Testis (tissue), 3 donors: ENCODE results near the gene PHF13. TPM values are rescaled to one million over a fixed set of nuclear protein-coding genes. Genes with fewer than 3 reads are reported as not detected.
A peak's percentile ranks its signal among the peaks of the same experiment; 100 is the strongest.

Experiments
- DNase-seq: peaks from one replicate; pipeline ENCODE4 v3.0.0-alpha.2; 2019
- H3K27ac ChIP-seq, 2 donors: fragments of 200-600 bp; sonication (generic); one replicate each; pipeline ENCODE4 v1.5.1; 2019
- H3K27me3 ChIP-seq: fragments of 200-600 bp; sonication (generic); one replicate; pipeline ENCODE4 v1.5.1; 2019
- H3K36me3 ChIP-seq: fragments of 200-600 bp; sonication (generic); one replicate; pipeline ENCODE4 v1.5.1; 2017; ENCODE audit warnings: low read depth; ENCODE audit errors: missing control alignments
- H3K4me1 ChIP-seq: fragments of 200-600 bp; sonication (generic); one replicate; pipeline ENCODE4 v1.5.1; 2019
- H3K4me3 ChIP-seq, 2 donors: fragments of 200-600 bp; sonication (generic); one replicate each; pipeline ENCODE4 v1.5.1; 2017 to 2019
- H3K9me3 ChIP-seq: fragments of 200-600 bp; sonication (generic); one replicate; pipeline ENCODE4 v1.5.1; 2017
- POLR2A ChIP-seq: fragments of 450-650 bp; IDR thresholded peaks from one replicate; pipeline ENCODE4 v1.6.1; 2017; ENCODE audit warnings: antibody characterized with exemption, mild to moderate bottlenecking, moderate library complexity
- WGBS, 2 donors: methylation state at CpG; one replicate each; pipeline ENCODE4 v1.1.5; 2018; 5-methylcytosine and 5-hydroxymethylcytosine counted together
- intact Hi-C: fragments of 100-400 bp; cut with DNase I; formaldehyde crosslinking; loops from one replicate; pipeline ENCODE4 v1.15.1; 2023; ENCODE audit warnings: low total_unique reads
- polyA plus RNA-seq: library from polyadenylated mRNA; stranded (reverse); fragments of 350-450 nt; fragmentation: Illumina TruSeq; extraction: RNeasy Lipid Tissue Mini Kit (QIAGEN cat#74804); gene quantifications from one replicate; pipeline ENCODE4 v1.2.3, GENCODE V29; 2014; ENCODE audit warnings: low read depth, low replicate concordance; ENCODE audit not compliant: insufficient read depth
- total RNA-seq, 2 donors: library from RNA; depleted of rRNA; stranded (reverse); fragments of >200 nt; gene quantifications; one replicate each; pipeline ENCODE4 v1.2.3, GENCODE V29; 2016
- TF ChIP-seq, protein P1 (sequence below), 3 experiments: fragments of 450-650 bp in 2 of 3; fragments of 200-600 bp in 1 of 3; sonication (generic) in 1 of 3; IDR thresholded peaks; one replicate each; pipeline ENCODE4 v1.5.1; 2016 to 2019; ENCODE audit warnings: antibody characterized with exemption in 3 of 3, mild to moderate bottlenecking in 2 of 3, moderate library complexity in 1 of 3

Gene PHF13
- total and polyA plus RNA-seq, 3 donors from 2014 or later, result 70.8 to 94.3 (median 88.1) TPM

DNA sequence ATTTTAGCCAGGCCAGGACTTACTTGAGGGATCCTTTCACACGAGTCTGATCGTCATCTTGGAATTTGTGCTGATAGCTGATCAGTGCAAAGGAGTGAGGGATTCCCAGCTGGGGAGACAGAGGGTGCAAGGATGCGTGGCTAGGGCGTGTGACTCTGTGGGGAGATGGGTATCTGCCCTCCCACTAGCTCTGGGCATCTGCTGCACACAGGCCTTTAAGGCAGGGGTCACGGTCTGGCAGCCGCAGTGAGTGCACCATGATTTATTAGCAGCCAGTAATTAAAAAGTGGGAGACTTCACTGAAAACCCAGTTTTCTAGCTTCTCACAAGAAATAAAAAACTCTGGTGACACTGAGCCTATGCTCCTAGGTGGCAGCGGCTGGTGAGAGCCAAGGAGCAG is 31.5 kb downstream of the PHF13 start:
- Histone ChIP-seq H3K4me3 (no peak overlapping the region), H3K9me3 (no peaks in the 10 kb centered on the region), H3K27ac (no peak overlapping the region), H3K36me3 (no peaks in the 10 kb centered on the region), H3K27me3 (no peaks in the 10 kb centered on the region), H3K4me1 (no peaks in the 10 kb centered on the region)
- DNase-seq, result no peak
- WGBS, 2 donors, result 88 to 96% methylated on average over 7 of the region's 7 CpGs
- TF ChIP-seq, protein P1, sequence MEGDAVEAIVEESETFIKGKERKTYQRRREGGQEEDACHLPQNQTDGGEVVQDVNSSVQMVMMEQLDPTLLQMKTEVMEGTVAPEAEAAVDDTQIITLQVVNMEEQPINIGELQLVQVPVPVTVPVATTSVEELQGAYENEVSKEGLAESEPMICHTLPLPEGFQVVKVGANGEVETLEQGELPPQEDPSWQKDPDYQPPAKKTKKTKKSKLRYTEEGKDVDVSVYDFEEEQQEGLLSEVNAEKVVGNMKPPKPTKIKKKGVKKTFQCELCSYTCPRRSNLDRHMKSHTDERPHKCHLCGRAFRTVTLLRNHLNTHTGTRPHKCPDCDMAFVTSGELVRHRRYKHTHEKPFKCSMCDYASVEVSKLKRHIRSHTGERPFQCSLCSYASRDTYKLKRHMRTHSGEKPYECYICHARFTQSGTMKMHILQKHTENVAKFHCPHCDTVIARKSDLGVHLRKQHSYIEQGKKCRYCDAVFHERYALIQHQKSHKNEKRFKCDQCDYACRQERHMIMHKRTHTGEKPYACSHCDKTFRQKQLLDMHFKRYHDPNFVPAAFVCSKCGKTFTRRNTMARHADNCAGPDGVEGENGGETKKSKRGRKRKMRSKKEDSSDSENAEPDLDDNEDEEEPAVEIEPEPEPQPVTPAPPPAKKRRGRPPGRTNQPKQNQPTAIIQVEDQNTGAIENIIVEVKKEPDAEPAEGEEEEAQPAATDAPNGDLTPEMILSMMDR (IDR thresholded peaks at IDR 0.05), result no peak
- no peak for TF ChIP-seq POLR2A
- intact Hi-C loops, result no loop called here

GRCh38 chr1:6646499-6647148 is 33.1 kb downstream of the PHF13 start:
- intact Hi-C loops, result no loop called here
- Histone ChIP-seq H3K4me3 (no peak overlapping the region), H3K9me3 (no peaks in the 10 kb centered on the region), H3K4me1 (peaks cover 7% of the 10 kb centered on the region), H3K27ac (no peak overlapping the region), H3K36me3 (no peaks in the 10 kb centered on the region), H3K27me3 (no peaks in the 10 kb centered on the region)
- TF ChIP-seq, protein P1 (IDR thresholded peaks at IDR 0.05), result peak; percentile 47 to 68 (median 63)
- TF ChIP-seq POLR2A, result no peak
- peak; percentile 28 for DNase-seq
- 52 to 67% methylated on average over 10 of the region's 10 CpGs for WGBS, 2 donors

GRCh38 chr1:6648556-6648955 is 35.0 kb downstream of the PHF13 start:
- no peak for DNase-seq
- Histone ChIP-seq H3K4me3 (no peak overlapping the region), H3K36me3 (no peaks in the 10 kb centered on the region), H3K27ac (no peak overlapping the region), H3K27me3 (no peaks in the 10 kb centered on the region), H3K4me1 (peaks cover 11% of the 10 kb centered on the region), H3K9me3 (no peaks in the 10 kb centered on the region)
- TF ChIP-seq, protein P1 (IDR thresholded peaks at IDR 0.05), result no peak
- no peak for TF ChIP-seq POLR2A
- 84 to 91% methylated on average over 6 of the region's 6 CpGs for WGBS, 2 donors
- intact Hi-C loops, result no loop called here

- 58 to 88% methylated on average over 14 to 17 of the region's 17 CpGs for WGBS, 2 donors
- Histone ChIP-seq H3K27me3 (no peaks in the 10 kb centered on the region), H3K27ac (no peak overlapping the region), H3K9me3 (no peaks in the 10 kb centered on the region), H3K4me3 (no peak overlapping the region), H3K4me1 (peaks cover 11% of the 10 kb centered on the region), H3K36me3 (no peaks in the 10 kb centered on the region)
- intact Hi-C loops, result no loop called here
- DNase-seq, result no peak
- TF ChIP-seq POLR2A, result no peak
- TF ChIP-seq, protein P1 (IDR thresholded peaks at IDR 0.05), result no peak
Measured at GRCh38 chr1:6651909-6652308, 38.4 kb downstream of the PHF13 start.

DNA sequence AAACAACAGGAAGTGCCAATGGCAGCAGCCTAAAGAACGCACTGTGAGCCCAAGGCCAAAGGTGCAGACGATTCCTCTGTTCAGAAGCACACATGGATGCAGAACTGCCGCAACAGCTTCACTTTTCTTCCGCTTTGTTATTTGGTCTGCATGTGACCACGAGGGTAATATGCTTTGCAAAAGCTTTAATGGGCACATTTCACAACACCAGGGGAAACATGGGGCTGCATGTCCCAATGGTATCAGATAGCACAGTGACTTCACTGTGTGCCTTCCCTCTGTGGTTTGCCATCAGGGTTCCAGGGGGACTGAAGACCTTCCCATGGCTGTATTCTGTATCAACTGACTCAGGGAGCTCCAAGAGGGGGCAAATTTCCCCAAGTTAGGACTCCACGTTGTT is 39.5 kb downstream of the PHF13 start:
- peaks cover 11% of the 10 kb centered on the region for H3K4me1 ChIP-seq
- no peak overlapping the region for H3K4me3 ChIP-seq
- no peaks in the 10 kb centered on the region for H3K9me3 ChIP-seq
- no peaks in the 10 kb centered on the region for H3K27me3 ChIP-seq
- TF ChIP-seq POLR2A, result no peak
- TF ChIP-seq, protein P1 (IDR thresholded peaks at IDR 0.05), result no peak
- intact Hi-C loops, result no loop called here
- DNase-seq, result no peak
- H3K36me3 ChIP-seq, result no peaks in the 10 kb centered on the region
- H3K27ac ChIP-seq, result no peak overlapping the region
- 76 to 77% methylated on average over 6 of the region's 6 CpGs for WGBS, 2 donors
